Brain microvascular endothelial cell (primary cell): Measurements from ENCODE around the gene MACROD2.
A peak's percentile ranks its signal among the peaks of the same experiment; 100 is the strongest.

Experiments
- DNase-seq: peaks from one replicate; pipeline ENCODE4 v3.0.0-alpha.2; 2020
- H3K27ac ChIP-seq: fragments of 250-450 bp; sonication (Bioruptor Pico); 2 replicates; pipeline ENCODE4 v1.5.1; 2020; ENCODE audit warnings: mild to moderate bottlenecking, moderate library complexity
- H3K27me3 ChIP-seq: fragments of 250-450 bp; sonication (Bioruptor Pico); replicated peaks from 2 replicates; pipeline ENCODE4 v1.5.1; 2020; ENCODE audit warnings: mild to moderate bottlenecking
- H3K36me3 ChIP-seq: fragments of 250-450 bp; sonication (Bioruptor Pico); replicated peaks from 2 replicates; pipeline ENCODE4 v1.5.1; 2020; ENCODE audit warnings: mild to moderate bottlenecking
- H3K4me3 ChIP-seq: 2 replicates; pipeline ENCODE4 v1.5.1; 2011; ENCODE audit warnings: low read depth, mild to moderate bottlenecking, control low read depth, low read length, moderate library complexity
- in situ Hi-C: cut with HindIII; loops from 2 replicates; pipeline ENCODE4 v1.10.0; 2017; ENCODE audit warnings: low sequenced_read_pairs, low pct_ligation_motif_present
- TF ChIP-seq, protein P1 (sequence below): IDR thresholded peaks from 2 replicates; pipeline ENCODE4 v1.5.1; 2011; ENCODE audit warnings: low read depth, mild to moderate bottlenecking, moderate library complexity, low read length, control low read depth, inconsistent platforms; ENCODE audit errors: missing control alignments

Gene MACROD2

DNA sequence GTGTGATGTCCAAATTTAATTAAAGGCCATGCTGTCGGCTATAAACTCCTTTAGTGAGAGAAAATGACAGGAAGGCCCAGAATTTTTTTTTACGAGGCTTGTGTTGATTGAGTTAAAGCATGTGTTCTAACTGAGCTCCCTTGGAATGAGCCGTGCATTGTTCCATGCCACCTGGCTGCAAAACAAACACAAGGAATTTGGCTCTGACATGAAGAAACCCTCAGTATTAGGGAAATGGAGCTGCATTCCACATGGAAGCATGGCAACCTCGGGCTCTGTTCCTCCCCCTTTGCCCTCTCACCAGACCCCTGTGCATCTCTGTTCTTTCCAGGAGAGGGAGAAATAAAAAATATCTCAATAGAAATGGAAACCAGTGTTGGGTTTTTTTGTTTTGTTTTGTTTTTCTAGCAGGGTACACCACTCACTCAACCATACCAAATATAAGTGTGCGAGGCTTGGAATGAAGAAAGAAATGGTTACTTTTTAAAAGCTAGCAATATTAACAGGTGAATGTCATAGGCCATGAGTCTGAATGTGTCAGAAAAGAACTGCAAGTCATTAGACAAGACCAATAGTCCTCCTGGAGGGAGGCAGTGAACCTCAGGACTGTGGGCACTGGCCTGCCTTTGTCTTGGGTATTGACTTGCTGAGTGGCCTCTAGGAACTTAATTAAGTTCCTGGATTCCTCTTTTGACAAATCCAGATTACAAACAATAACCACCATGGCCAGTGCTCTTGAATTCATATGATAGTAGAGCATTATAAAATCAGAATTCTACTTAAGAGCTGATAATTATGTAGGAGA lies 1642.8 kb downstream of the MACROD2 start:
- Histone ChIP-seq H3K4me3 (no peak overlapping the region), H3K36me3 (no peaks in the 10 kb centered on the region), H3K27ac (no peak overlapping the region), H3K27me3 (no peaks in the 10 kb centered on the region)
- TF ChIP-seq, protein P1, sequence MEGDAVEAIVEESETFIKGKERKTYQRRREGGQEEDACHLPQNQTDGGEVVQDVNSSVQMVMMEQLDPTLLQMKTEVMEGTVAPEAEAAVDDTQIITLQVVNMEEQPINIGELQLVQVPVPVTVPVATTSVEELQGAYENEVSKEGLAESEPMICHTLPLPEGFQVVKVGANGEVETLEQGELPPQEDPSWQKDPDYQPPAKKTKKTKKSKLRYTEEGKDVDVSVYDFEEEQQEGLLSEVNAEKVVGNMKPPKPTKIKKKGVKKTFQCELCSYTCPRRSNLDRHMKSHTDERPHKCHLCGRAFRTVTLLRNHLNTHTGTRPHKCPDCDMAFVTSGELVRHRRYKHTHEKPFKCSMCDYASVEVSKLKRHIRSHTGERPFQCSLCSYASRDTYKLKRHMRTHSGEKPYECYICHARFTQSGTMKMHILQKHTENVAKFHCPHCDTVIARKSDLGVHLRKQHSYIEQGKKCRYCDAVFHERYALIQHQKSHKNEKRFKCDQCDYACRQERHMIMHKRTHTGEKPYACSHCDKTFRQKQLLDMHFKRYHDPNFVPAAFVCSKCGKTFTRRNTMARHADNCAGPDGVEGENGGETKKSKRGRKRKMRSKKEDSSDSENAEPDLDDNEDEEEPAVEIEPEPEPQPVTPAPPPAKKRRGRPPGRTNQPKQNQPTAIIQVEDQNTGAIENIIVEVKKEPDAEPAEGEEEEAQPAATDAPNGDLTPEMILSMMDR: no peak
- in situ Hi-C loops: no loop called here
- DNase-seq: no peak

DNA sequence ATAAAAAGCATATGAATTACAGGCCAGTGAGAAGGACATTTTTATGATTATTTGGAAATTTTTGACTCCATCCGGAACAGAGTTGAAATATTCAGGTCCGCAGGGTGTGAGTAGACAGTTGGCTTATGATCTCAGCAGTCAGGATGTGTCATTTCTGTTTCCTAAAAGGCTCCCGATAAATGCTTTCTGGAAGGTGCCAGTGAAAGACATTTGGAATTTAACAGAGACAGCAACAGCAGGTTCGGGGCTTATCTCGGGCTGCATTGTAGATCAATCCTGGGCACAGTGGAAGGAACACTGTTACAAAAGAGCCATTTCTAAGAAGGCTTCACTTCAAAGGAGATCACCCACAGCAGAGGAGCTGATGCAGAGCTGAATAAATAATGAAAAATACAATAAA lies 1643.5 kb downstream of the MACROD2 start:
- TF ChIP-seq, protein P1: no peak
- Histone ChIP-seq H3K36me3 (no peaks in the 10 kb centered on the region), H3K4me3 (no peak overlapping the region), H3K27ac (no peak overlapping the region), H3K27me3 (no peaks in the 10 kb centered on the region)
- in situ Hi-C loops: no loop called here
- no peak for DNase-seq

DNA sequence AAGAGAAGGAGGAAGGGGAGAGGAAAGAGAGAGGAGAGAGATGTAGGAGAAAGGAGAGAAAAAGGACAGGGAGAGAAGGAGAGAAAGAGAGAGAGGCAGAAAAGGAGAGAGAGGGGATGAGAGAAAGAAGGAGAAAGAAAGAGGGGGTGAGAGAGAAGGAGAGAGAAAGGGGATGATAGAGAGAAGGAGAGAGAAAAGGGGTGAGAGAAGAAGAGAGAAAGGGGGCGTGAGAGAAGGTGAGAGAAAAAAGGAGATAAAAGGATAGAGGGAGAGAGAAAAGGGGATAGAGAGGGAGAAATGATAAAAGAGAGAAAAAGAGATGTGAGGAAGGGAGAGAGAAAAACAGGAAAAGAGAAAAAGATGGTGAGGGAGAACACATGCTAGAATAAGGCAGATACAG lies 1644.5 kb downstream of the MACROD2 start:
- TF ChIP-seq, protein P1: no peak
- Histone ChIP-seq H3K27ac (no peak overlapping the region), H3K36me3 (no peaks in the 10 kb centered on the region), H3K27me3 (no peaks in the 10 kb centered on the region), H3K4me3 (no peak overlapping the region)
- in situ Hi-C loops: no loop called here
- no peak for DNase-seq

DNA sequence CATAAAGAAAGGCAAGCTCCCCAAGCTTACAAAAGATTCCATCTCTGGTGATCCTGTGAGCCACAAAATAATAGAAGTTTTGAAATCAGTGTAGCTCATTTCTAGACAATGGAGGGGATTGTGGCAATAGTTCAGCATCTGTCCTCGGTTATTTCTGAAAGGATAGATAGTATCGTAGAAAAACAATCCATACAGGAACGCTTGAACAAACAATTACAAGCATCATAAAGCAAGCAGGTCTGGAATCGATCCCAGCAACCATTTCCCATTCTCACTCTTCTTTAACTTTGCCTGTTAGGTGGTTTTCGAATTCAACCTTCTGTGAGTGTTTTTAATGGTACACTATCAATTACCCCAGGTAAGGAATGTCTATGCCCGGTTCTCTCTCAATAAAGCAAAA lies 1646.8 kb downstream of the MACROD2 start:
- no peaks in the 10 kb centered on the region for H3K36me3 ChIP-seq
- in situ Hi-C loops: no loop called here
- no peaks in the 10 kb centered on the region for H3K27me3 ChIP-seq
- no peak overlapping the region for H3K4me3 ChIP-seq
- TF ChIP-seq, protein P1: no peak
- H3K27ac ChIP-seq: no peak overlapping the region
- DNase-seq: no peak

DNA sequence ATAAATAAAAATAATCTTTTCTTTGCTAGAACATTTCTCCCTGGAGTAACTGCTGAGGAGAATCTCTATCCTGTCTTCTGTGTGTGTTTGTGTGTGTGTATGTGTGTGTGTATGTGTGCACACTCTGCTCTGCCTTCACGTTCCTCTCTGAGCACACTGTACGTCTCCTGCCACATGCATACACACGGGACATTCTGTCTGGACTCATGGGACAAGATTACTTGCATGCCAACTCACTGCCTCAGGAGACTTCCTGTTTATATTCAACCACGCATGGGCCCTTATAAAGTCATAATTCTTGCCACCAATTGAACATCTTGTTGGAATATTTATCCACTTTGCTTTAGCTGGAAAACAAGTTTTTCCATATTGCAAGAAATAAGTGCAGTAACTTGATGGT lies 1647.4 kb downstream of the MACROD2 start:
- TF ChIP-seq, protein P1: no peak
- peak; percentile 56 for DNase-seq

DNA sequence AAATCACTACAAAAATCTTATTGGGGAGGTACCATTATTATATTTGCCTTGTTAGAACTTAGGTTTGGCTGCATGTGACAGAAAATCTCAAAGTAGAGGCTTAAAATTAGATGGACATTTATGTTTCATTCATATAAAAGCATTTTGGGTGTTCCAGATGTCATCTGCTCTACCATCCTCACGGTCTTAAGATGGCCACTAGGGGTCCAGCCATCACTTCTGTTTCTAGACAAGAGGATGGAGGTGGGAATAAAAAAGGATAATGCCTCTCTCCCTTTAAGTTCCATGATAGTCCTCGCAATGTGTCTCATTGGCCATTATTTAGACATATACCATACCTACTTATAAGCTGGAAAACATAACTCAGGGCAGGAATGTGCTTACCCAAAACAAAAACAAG lies 1648.4 kb downstream of the MACROD2 start:
- Histone ChIP-seq H3K27ac (no peak overlapping the region), H3K36me3 (no peaks in the 10 kb centered on the region), H3K4me3 (no peak overlapping the region), H3K27me3 (no peaks in the 10 kb centered on the region)
- TF ChIP-seq, protein P1: peak; percentile 59
- in situ Hi-C loops: no loop called here
- DNase-seq: no peak

More for the DNA sequence above, 1647.4 kb downstream of the MACROD2 start:
- no peak overlapping the region for H3K27ac ChIP-seq
- H3K27me3 ChIP-seq: no peaks in the 10 kb centered on the region
- no peaks in the 10 kb centered on the region for H3K36me3 ChIP-seq
- no peak overlapping the region for H3K4me3 ChIP-seq
- in situ Hi-C loops: no loop called here
